H54 (cell line): ENCODE measurements around the gene CDK6.
"Not testable (repeated sequence)": the region's sequence is repeated elsewhere in the genome, so short reads cannot be mapped to it uniquely, and the experiment has no call there.

Experiments
- DNase-seq: peaks from one replicate; pipeline ENCODE4 v3.0.0; 2011; ENCODE audit warnings: low spot score, mixed read lengths; ENCODE audit not compliant: insufficient read length
- FAIRE-seq: peaks from 3 replicates; lab custom pipeline; 2011; peaks lifted over from hg19 to GRCh38; lab: Jason Lieb, UNC
- POLR2A ChIP-seq: IDR thresholded peaks from 2 replicates; pipeline ENCODE4 v1.6.1; 2011; ENCODE audit warnings: low read depth, mild to moderate bottlenecking, low read length

CDK6 gene

GRCh38 chr7:92745241-92745640 is 91.1 kb downstream of the CDK6 start:
- TF ChIP-seq POLR2A, result no peak
- FAIRE-seq (no peak), DNase-seq (no peak)

GRCh38 chr7:92744180-92744579 is 92.2 kb downstream of the CDK6 start:
- DNase-seq, FAIRE-seq: not testable (repeated sequence)

- TF ChIP-seq POLR2A, result no peak
- FAIRE-seq (no peak), DNase-seq (no peak)
Observed at GRCh38 chr7:92742186-92742585, 94.2 kb downstream of the CDK6 start.

GRCh38 chr7:92740700-92741126 is 95.7 kb downstream of the CDK6 start:
- FAIRE-seq, result peak; percentile 92
- DNase-seq, result no peak
- TF ChIP-seq POLR2A, result no peak

GRCh38 chr7:92740134-92740533 is 96.2 kb downstream of the CDK6 start:
- FAIRE-seq (no peak), DNase-seq (no peak)
- no peak for TF ChIP-seq POLR2A

- FAIRE-seq (no peak), DNase-seq (no peak)
- TF ChIP-seq POLR2A, result no peak
Observed at GRCh38 chr7:92739091-92739490, 97.3 kb downstream of the CDK6 start.

GRCh38 chr7:92737706-92738105 is 98.7 kb downstream of the CDK6 start:
- no peak for DNase-seq
- no peak for TF ChIP-seq POLR2A
- FAIRE-seq, result no peak

GRCh38 chr7:92736870-92737269 is 99.5 kb downstream of the CDK6 start:
- no peak for FAIRE-seq
- TF ChIP-seq POLR2A, result no peak
- DNase-seq, result no peak

- TF ChIP-seq POLR2A, result no peak
- no peak for FAIRE-seq
- DNase-seq, result no peak
Observed at GRCh38 chr7:92735707-92736106, 100.7 kb downstream of the CDK6 start.

- TF ChIP-seq POLR2A, result no peak
- DNase-seq (no peak), FAIRE-seq (no peak)
Observed at GRCh38 chr7:92732316-92733036, 103.9 kb downstream of the CDK6 start.

GRCh38 chr7:92731335-92732063 is 104.9 kb downstream of the CDK6 start:
- no peak for TF ChIP-seq POLR2A
- DNase-seq, result no peak
- FAIRE-seq, result peak; percentile 95

GRCh38 chr7:92730808-92731207 is 105.6 kb downstream of the CDK6 start:
- DNase-seq, result no peak
- FAIRE-seq, result no peak
- TF ChIP-seq POLR2A, result no peak

- DNase-seq, result no peak
- no peak for TF ChIP-seq POLR2A
- FAIRE-seq, result no peak
Observed at GRCh38 chr7:92729751-92730150, 106.6 kb downstream of the CDK6 start.

- TF ChIP-seq POLR2A, result no peak
- DNase-seq (no peak), FAIRE-seq (no peak)
Observed at GRCh38 chr7:92729172-92729571, 107.2 kb downstream of the CDK6 start.

GRCh38 chr7:92727755-92728154 is 108.6 kb downstream of the CDK6 start:
- no peak for TF ChIP-seq POLR2A
- FAIRE-seq (no peak), DNase-seq (no peak)
